Astrocyte (in vitro differentiated cells and primary cell): ENCODE measurements around the gene WBP1.

Experiments used
- EZH2 ChIP-seq: IDR thresholded peaks from 2 replicates; pipeline ENCODE4 v1.6.1; 2012; ENCODE audit warnings: mild to moderate bottlenecking, low read length, inconsistent platforms; ENCODE audit not compliant: insufficient read depth
- TF ChIP-seq, protein P1 (sequence below): IDR thresholded peaks from 2 replicates; pipeline ENCODE4 v1.5.1; 2011; ENCODE audit warnings: low read depth, mild to moderate bottlenecking, inconsistent platforms, low read length, moderate library complexity; ENCODE audit not compliant: insufficient read depth

DNA sequence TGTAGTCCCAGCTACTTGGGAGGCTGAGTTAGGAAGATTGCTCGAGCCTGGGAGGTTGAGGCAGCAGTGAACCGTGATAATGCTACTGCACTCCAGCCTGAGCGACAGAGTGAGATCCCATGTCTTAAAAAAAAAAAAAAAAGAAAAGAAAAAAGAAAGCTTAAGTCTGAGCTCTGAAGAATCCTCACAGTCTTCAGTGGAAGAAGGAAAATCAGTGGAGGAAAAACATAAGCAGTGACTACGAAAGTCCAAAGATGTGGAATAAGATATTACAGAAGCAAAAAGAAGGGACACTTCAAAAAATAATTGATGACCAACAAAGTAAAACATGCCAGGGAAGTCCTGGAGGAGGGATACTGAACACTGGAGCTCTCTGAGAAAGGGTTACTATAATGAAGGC lies 52.0 kb downstream of the WBP1 start:
- TF ChIP-seq, protein P1, sequence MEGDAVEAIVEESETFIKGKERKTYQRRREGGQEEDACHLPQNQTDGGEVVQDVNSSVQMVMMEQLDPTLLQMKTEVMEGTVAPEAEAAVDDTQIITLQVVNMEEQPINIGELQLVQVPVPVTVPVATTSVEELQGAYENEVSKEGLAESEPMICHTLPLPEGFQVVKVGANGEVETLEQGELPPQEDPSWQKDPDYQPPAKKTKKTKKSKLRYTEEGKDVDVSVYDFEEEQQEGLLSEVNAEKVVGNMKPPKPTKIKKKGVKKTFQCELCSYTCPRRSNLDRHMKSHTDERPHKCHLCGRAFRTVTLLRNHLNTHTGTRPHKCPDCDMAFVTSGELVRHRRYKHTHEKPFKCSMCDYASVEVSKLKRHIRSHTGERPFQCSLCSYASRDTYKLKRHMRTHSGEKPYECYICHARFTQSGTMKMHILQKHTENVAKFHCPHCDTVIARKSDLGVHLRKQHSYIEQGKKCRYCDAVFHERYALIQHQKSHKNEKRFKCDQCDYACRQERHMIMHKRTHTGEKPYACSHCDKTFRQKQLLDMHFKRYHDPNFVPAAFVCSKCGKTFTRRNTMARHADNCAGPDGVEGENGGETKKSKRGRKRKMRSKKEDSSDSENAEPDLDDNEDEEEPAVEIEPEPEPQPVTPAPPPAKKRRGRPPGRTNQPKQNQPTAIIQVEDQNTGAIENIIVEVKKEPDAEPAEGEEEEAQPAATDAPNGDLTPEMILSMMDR, result no peak
- no peak for TF ChIP-seq EZH2
